ENCODE data around the gene CAPRIN2. TPM values are rescaled to one million over a fixed set of nuclear protein-coding genes. Genes with fewer than 3 reads are reported as not detected.

The CAPRIN2 gene
- total RNA-seq, 1 experiment from 2014 or later, result 123 TPM

GRCh38 chr12:30792085-30792484 is 37.3 kb upstream of the CAPRIN2 start:
- Histone ChIP-seq H2BK12ac (ENCODE audit: insufficient read length, low read depth, low read length) (no peak overlapping the region), H3K9ac (ENCODE audit: extremely low read depth, insufficient read length, low read length) (no peak overlapping the region), H3K79me1 (ENCODE audit: insufficient read depth, low read depth, low read length, poor library complexity, severe bottlenecking) (no peaks in the 10 kb centered on the region), H3K18ac (ENCODE audit: insufficient read length, low read depth, low read length) (no peak overlapping the region), H4K20me1 (ENCODE audit: control insufficient read depth, insufficient read depth, insufficient read length) (no peaks in the 10 kb centered on the region), H3K23me2 (ENCODE audit: insufficient read length, low read depth, low read length, poor library complexity, severe bottlenecking) (peaks cover 17% of the 10 kb centered on the region), H3T11ph (ENCODE audit: low read length) (no peak overlapping the region), H3K27me3 (ENCODE audit: insufficient read depth, low read length) (no peaks in the 10 kb centered on the region), H3K9me3 (ENCODE audit: control insufficient read depth, low read depth, low read length) (no peaks in the 10 kb centered on the region), H4K8ac (replicated peaks; ENCODE audit: insufficient read length, low read depth, low read length) (no peak overlapping the region), H3K27ac (ENCODE audit: insufficient read length, low read depth, low read length) (no peak overlapping the region), H2AK5ac (ENCODE audit: insufficient read length, low read length) (no peak overlapping the region), H2BK15ac (ENCODE audit: low read depth, low read length) (no peak overlapping the region), H3K79me2 (ENCODE audit: insufficient read depth, low read length) (no peaks in the 10 kb centered on the region), H3K4me1 (ENCODE audit: insufficient read depth, low read length) (peaks cover 14% of the 10 kb centered on the region), H3K23ac (ENCODE audit: insufficient read length, low read depth, low read length) (no peak overlapping the region), H2BK5ac (ENCODE audit: insufficient read length, low read length) (no peak overlapping the region), H2BK120ac (ENCODE audit: low read depth, low read length, poor library complexity, severe bottlenecking) (no peak overlapping the region), H3K14ac (ENCODE audit: insufficient read depth, low read length) (no peak overlapping the region), H2BK20ac (ENCODE audit: low read depth, low read length, poor library complexity, severe bottlenecking) (no peak overlapping the region), H2AFZ (ENCODE audit: low read length) (no peak overlapping the region), H3K4me2 (ENCODE audit: insufficient read depth, insufficient read length, low read length) (no peak overlapping the region), H3K4ac (ENCODE audit: low read depth, low read length) (no peak overlapping the region), H3K56ac (ENCODE audit: insufficient read length, low read depth, low read length) (no peak overlapping the region), H4K5ac (ENCODE audit: insufficient read length, low read depth, low read length) (no peak overlapping the region), H4K91ac (ENCODE audit: insufficient read length, low read depth, low read length) (no peak overlapping the region)
- Mint-ChIP-seq H3K36me3 (ENCODE audit: insufficient read depth in 1 of 3, low read depth in 3 of 3) (peaks cover 0 to 5% (median 3%) of the 10 kb centered on the region in 3 experiments; a peak in 4 of 7 replicates), H3K4me3 (no peak overlapping the region), H3K4me1 (peaks cover 33 to 51% of the 10 kb centered on the region in 2 experiments), H3K9me3 (peaks cover 0 to 1% of the 10 kb centered on the region in 2 experiments; a peak in 4 of 5 replicates), H3K27me3 (ENCODE audit: low read depth) (peaks cover 1% of the 10 kb centered on the region), H3K27ac (no peak overlapping the region)
- no peak for TF ChIP-seq CTCF (conservative IDR thresholded peaks at IDR 0.05)
- no peak for DNase-seq
- no CpG with 5 or more reads among the region's 2 CpGs for WGBS (ENCODE audit: extremely low coverage, insufficient read length, low lambda C conversion rate)

Measured in H9 (cell line).